ENCODE measurements around the gene TNXB.
"Not testable (repeated sequence)": the region's sequence is repeated elsewhere in the genome, so short reads cannot be mapped to it uniquely, and the experiment has no call there.

Gene TNXB

GRCh38 chr6:32113386-32114352 is 4.5 kb upstream of the TNXB start:
- peak; percentile 32 to 38 for DNase-seq
- peak; percentile 29 for TF ChIP-seq POLR2A (IDR thresholded peaks at IDR 0.05; ENCODE audit: low read length)
- no peak for TF ChIP-seq GATA1 (IDR thresholded peaks at IDR 0.05; ENCODE audit: low read depth, low read length)

DNA sequence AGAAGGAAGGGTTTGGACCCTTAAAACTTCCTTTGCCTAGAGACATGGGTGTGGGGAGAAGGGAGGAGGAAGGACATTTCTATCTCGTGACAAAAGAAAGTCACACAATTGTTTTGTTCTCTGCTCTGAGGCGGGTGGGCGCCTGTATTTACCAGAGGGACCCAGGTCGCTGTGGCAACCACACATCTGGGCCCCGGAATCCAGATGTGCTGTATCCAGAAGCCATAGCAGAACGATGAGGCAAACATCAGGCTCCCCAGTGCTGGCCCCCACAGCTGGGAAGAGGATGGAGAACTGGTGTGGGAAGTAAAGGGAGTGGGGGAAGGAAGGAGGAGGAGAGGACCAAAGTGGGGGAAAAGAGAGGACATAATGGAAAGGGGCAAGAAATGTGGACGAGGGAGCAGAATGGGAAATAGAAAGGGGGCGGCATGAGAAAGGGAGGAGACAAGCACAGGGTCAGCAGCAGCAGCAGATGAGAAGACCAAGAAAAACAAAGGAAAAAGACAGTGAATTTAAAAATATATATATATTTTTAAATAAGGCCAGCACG is 3.4 kb upstream of the TNXB start:
- TF ChIP-seq GATA1 (IDR thresholded peaks at IDR 0.05; ENCODE audit: low read depth, low read length), result no peak
- TF ChIP-seq POLR2A (IDR thresholded peaks at IDR 0.05; ENCODE audit: low read length), result no peak
- no peak for DNase-seq

GRCh38 chr6:32111424-32112066 is 2.4 kb upstream of the TNXB start:
- no peak for DNase-seq
- TF ChIP-seq POLR2A (IDR thresholded peaks at IDR 0.05; ENCODE audit: low read length) (no peak), GATA1 (IDR thresholded peaks at IDR 0.05; ENCODE audit: low read depth, low read length) (no peak)

DNA sequence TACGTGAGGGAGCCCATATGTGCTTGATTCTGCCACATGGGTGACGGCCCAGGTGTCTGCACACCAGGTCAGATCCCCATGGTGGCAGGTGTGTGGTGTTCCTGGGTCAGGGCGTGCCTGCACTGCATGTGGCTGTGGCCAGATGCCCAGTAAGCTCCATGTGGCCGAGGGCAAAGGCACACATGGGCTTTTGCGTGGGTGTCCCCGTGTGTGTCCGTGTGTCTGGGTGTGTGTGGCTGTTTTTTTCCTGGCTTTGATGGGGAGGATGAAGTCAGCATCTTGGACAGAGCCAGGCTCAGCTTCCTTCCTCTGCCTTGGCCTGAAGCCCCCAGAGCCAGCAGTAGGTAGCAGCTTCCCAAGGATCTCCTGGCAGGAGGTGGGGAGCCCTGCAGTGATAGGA is 1.5 kb upstream of the TNXB start:
- DNase-seq, result no peak

GRCh38 chr6:32109765-32110160 is 625 bp upstream of the TNXB start:
- TF ChIP-seq POLR2A (IDR thresholded peaks at IDR 0.05; ENCODE audit: low read length), result no peak
- TF ChIP-seq GATA1 (IDR thresholded peaks at IDR 0.05; ENCODE audit: low read depth, low read length), result no peak
- DNase-seq, result no peak

More for the DNA sequence above, 1.5 kb upstream of the TNXB start:
- TF ChIP-seq POLR2A (IDR thresholded peaks at IDR 0.05; ENCODE audit: low read length) (peak; percentile 59), GATA1 (IDR thresholded peaks at IDR 0.05; ENCODE audit: low read depth, low read length) (no peak)

- DNase-seq, result peak in 1 of 2 experiments; percentile 45
- TF ChIP-seq POLR2A (IDR thresholded peaks at IDR 0.05; ENCODE audit: low read length) (no peak), GATA1 (IDR thresholded peaks at IDR 0.05; ENCODE audit: low read depth, low read length) (no peak)
Measured at GRCh38 chr6:32108727-32109113, 418 bp downstream of the TNXB start.

GRCh38 chr6:32108094-32108627 is 977 bp downstream of the TNXB start:
- TF ChIP-seq GATA1 (IDR thresholded peaks at IDR 0.05; ENCODE audit: low read depth, low read length), result no peak
- DNase-seq, result peak; percentile 38 to 53

- TF ChIP-seq GATA1 (IDR thresholded peaks at IDR 0.05; ENCODE audit: low read depth, low read length) (no peak), POLR2A (IDR thresholded peaks at IDR 0.05; ENCODE audit: low read length) (peak; percentile 53)
- DNase-seq, result peak; percentile 67 to 68
Measured at GRCh38 chr6:32107406-32107805, 1.7 kb downstream of the TNXB start.

DNA sequence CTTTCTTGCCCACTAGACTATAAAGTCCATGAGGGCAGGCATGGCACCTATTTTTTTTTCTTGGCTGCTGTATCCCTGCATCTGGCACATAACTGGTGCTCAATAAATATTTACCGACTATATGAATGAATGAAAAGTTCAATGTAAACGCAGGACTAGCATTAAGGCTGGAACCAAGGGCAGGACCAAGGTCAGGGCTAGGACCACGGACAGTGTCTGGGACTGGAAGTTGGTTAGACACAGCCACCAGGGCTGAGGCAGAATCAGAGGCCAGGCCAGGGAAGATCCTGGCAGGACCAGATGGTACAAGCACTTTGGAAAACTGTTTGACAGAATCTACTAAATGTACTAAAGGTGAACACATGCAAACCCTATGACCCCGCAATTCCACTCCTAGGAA is 3.7 kb downstream of the TNXB start:
- no peak for TF ChIP-seq POLR2A (IDR thresholded peaks at IDR 0.05; ENCODE audit: low read length)
- TF ChIP-seq GATA1 (IDR thresholded peaks at IDR 0.05; ENCODE audit: low read depth, low read length), result no peak
- no peak for DNase-seq

- no peak for DNase-seq
- TF ChIP-seq GATA1 (IDR thresholded peaks at IDR 0.05; ENCODE audit: low read depth, low read length) (no peak), POLR2A (IDR thresholded peaks at IDR 0.05; ENCODE audit: low read length) (no peak)
Measured at GRCh38 chr6:32102255-32102654, 6.9 kb downstream of the TNXB start.

- DNase-seq, result not testable (repeated sequence)
Measured at GRCh38 chr6:32100251-32100650, 8.9 kb downstream of the TNXB start.

DNA sequence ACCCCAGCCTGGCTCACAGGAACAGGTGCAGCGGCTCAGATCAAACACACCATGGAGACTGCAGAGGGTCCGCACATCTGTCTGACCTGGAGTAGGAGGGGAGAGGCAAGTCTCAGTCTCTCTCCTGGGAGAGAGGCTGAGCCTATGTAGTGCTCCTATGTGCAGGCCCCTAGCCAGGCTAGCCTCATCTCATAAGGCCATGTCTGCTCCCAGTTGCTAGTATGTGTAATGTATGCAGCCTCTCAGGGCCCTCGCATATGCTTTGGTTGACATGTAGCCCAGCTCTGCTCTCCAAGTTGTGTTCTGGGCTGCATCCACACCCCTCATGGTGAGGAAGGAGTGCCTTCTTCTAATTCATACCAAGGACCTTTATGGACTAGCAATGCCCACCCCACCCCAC is 11.8 kb downstream of the TNXB start:
- TF ChIP-seq POLR2A (IDR thresholded peaks at IDR 0.05; ENCODE audit: low read length) (no peak), GATA1 (IDR thresholded peaks at IDR 0.05; ENCODE audit: low read depth, low read length) (no peak)
- no peak for DNase-seq

DNA sequence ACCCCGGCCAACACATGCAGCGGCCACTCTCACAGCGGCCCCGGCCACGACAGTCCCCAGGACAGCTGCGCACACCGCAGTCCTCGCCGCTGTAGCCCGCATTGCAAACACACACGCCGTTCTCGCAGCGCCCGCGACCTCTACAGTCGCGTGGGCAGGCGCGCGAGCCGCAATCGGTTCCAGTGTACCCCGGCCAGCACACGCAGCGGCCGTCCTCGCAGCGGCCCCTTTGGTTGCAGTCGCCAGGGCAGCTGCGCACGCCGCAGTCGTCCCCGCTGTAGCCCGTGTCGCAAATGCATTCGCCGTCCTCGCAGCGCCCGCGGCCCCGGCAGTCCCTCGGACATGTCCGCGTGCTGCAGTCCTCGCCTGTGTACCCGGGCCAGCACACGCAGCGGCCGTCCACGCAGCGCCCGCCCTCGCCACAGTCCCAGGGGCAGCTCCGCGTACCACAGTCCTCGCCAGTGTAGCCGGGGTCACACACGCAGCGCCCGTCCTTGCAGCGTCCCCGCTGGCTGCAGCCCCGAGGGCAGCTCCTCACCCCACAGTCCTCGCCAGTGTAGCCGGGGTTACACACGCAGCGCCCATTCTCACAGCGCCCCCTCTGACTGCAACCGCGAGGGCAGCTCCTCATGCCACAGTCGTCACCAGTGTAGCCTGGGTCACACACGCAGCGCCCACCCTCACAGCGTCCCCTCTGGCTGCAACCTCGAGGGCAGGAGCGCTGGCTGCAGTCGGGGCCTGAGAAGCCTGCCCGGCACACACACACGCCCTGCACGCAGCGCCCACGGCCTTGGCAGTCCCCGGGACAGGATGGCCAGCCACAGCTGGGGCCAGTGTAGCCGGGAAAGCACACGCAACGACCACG is 12.5 kb downstream of the TNXB start:
- DNase-seq, result no peak
- no peak for TF ChIP-seq GATA1 (IDR thresholded peaks at IDR 0.05; ENCODE audit: low read depth, low read length)
- TF ChIP-seq POLR2A (IDR thresholded peaks at IDR 0.05; ENCODE audit: low read length), result no peak

GRCh38 chr6:32096087-32096393 is 13.1 kb downstream of the TNXB start:
- no peak for TF ChIP-seq GATA1 (IDR thresholded peaks at IDR 0.05; ENCODE audit: low read depth, low read length)
- DNase-seq, result no peak

Data from erythroblast (primary cell).